CD4-positive, alpha-beta T cell treated with Interleukin-17A for 4 hours (primary cell): ENCODE data around the gene NFAT5.
"Not testable (repeated sequence)": the region's sequence is repeated elsewhere in the genome, so short reads cannot be mapped to it uniquely, and the experiment has no call there.

ENCODE experiments used
- DNase-seq: peaks from one replicate; pipeline ENCODE4 v3.0.0-alpha.2; 2020; ENCODE audit warnings: mixed read lengths

NFAT5 gene

DNA sequence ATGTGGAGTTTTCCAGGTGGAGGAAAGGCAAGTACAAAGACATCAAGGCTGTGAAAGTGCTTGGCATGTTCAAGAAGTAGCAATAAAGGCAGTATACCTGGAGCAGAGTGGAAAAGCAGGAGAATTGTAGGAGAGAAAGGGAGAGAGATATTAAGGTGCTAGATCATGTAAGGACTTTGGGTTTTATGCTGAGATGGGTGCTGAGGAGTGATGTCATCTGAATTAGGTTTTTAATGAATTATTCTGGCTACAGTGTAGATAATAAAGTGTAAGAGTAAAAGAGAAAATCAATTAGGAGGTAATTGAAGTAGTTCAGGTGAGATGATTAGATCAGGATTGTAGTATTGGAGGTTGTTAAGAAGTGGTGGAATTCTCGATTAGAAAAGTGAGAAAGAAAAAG is 34.0 kb downstream of the NFAT5 start:
- no peak for DNase-seq

DNA sequence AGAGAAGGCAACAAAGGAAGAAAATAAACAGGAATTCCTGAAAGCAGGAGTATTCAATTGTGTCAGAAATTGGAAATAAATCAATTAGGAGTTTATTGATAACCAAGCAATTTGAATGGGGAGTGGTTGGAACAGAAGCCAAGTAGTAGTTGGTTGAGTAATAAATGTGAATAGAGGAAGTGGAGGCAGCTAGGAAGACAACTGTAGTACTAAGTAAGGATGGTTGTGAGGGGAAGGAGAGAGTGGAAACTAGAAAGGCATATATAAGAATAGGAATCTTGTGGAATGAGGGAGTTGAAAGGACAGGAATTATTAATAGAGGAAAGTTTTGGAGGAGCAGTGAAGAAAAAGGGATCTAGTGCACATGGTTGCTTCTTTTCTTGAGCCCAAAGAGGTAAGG is 34.4 kb downstream of the NFAT5 start:
- no peak for DNase-seq

DNA sequence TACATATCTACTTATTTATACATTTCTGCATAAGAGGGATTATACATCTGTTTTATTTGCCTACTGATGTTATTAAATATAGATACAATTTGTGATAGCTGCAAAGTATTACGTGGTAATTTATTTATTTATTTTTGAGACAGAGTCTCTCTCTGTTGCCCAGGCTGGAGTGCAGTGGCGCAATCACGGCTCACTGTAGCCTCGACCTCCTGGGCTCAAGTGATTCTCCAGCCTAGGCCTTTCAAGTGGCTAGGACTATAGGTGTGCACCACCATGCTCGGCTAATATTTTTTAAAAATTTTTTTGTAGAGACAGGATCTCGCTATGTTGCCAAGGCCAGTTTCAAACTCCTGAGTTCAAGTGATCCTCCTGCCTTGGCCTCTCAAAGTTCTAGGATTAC is 35.5 kb downstream of the NFAT5 start:
- no peak for DNase-seq

DNA sequence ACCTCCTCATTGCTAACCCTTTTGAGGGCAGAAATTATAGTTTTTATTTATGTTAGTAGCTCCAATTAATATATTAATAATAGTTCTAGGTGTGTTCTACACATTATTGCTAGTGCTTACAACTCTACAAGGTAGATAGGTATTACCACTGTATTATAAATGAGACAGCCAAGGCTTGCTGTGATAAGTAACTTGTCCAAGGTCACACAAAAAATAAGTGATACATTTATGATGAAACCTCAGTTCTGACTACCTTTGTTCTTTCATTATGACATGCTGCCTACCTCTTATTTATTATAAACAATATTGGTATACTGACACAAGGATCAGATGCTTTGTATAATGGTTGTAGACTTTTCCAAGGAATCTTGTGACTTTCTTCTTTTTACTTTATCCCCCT is 41.2 kb downstream of the NFAT5 start:
- no peak for DNase-seq

DNA sequence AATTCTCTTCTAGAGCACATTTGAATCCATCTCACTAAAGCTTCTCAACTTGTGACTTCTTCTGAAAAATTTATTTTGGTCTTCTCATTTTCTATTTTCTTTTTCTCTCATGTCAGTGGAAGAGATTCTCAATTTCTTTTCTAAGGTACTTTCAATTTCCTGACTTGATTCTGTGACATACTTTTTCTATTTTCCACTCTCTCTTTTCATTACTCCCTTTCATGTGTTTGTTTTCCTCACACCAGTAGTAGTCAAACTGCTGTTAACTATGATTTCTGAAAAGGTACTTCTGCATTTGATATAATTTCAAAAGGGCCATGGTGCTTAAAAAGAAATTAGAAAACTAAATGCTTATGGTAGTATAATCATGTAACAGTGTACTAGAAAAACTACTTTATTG is 41.9 kb downstream of the NFAT5 start:
- no peak for DNase-seq

DNA sequence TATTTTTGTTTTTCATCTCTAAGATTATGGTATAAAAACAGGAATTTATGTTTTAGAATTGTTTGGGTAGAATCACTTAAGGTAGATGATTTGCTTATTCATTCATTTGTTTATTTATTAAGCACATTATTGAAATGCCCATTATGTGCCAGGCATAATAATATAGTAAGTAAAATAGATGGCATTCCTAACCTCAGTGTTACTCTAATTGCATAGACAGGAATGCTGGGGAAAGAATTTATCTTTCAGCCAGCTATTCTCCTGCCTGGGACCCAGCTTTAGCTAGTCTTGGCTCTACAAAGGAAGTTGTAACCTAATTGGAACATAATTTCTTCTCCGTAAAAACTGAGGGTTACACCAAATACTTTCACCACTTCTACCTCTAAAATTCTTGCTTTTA is 44.6 kb downstream of the NFAT5 start:
- no peak for DNase-seq

DNA sequence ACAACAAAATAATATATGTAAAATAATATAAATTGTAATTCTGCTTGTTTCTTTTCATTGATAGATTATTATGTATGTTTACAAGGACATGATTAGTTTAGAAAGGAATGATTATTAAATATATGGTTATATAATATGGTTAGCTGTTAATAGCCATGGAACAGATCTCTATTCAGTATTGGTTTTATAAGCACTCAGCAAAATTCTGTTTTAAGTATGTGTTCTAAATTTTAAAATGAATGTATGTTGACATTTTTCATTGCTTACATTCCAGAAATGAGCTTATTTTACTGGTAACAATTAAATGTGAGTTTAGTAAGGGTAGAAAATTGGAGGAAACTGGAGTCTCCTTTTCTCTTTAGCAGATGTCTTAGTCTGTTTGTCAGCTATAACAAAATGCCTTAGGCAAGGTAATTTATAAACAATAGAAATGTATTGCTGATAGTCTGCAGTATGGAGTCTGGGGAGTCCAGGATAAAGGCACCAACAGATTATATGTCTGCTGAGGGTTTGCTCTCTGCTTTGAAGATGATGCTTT is 45.4 kb downstream of the NFAT5 start:
- no peak for DNase-seq

DNA sequence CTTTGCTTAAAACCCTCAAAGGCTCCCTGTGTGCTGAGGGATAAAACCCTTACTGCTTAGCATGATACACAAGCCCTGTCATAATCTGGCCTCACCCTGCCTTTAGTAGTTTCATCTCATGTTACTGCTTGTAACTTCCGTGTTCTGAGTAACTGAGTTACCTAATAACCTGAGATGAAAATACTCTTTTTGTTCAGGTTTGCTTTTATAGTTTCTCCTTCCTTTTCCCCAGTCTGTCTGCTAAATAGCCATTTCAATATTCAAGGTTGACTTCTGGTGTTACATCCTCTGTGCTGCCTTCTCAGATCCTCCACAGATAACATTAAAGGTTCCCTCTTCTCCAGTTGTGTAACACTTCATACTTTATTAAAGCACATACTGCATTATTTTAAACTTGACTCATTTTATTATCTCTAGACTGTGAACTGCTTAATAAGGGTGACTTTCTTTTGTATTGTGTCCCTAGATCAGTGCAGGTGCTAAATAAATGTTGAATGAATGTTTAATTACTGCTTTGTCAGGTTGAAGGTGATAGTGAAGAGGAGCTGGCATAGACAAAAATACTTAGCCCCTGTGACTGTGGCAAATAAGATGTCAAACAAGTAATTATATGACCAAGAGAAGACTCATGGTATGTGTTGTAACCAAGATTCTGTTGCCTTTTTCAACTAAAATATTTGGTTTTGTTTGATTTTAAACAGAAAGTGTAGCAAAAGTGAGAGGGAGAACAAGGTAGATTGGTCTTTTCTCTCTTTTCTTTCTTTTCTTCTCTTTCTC is 47.8 kb downstream of the NFAT5 start:
- no peak for DNase-seq

DNA sequence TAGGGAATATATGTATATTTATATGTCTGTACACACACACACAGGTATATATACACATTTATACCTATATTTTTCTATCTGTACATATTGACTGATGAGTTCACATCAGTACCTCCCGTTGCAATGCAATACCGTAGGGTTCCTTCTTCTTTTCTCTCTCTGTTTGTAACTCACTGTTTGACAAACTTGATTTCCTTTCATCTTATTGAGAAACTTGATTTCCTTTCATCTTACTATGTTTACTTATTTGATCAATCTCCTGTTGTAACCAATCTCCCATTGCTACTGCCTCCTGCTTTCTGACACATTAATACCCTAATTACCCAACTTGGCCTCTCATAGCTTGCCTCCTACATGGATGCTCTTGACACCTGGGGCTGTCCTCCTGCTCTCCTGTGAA is 49.8 kb downstream of the NFAT5 start:
- no peak for DNase-seq

DNA sequence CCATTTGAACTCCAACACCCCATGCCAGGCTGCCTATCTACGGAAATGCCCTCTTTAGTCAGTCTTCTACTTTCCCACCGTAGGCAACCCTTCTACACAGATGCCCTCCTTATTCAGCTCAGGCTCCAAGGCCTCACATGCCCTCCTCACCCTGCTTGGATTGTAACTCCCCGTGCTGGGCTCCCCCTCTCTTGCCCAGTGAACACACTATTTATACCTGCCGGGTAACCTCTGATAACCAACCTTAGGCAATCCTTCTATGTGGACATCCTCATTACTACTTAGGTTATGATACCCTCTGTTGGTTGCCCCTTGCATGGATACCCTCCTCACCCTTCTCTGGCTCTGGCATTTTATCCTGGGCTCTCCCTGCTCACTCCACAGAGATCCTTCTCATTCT is 50.3 kb downstream of the NFAT5 start:
- no peak for DNase-seq

DNA sequence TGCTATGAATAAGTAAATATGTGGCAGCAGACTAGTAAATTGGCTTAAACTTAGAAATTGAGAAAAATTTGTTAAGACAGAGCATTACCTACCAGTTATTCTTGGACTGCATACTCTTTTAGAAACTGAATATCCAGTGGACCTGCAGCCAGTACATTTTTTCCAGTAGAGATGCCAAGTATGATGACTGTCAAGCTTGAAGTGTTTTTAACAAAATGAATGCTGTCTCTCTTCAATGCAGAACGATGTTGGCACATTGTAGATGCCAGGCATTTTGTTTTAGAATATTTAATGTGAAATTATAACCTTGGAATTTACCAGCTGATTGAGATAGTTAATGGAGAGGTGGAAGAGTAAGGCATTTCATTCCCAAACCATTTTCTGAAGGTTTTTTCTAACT is 52.5 kb downstream of the NFAT5 start:
- no peak for DNase-seq

DNA sequence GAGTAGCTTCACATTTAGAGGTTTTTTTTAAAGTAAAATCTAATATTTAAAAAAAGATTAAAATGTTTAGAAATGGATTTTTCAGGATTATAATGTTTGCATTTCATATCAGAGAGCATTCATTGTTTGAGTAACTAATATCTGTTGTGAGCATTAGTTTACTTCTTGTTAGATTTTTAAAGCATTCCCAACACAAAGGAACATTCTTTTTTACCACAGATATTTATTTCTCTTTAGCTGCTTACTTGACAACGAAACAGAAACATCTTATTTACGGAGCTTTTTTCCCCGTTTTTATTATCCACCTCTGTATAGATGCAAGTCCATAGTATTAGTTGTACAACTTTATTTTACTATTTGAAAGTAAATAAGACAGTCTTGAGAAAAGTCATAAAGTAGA is 53.0 kb downstream of the NFAT5 start:
- DNase-seq, result no peak

DNA sequence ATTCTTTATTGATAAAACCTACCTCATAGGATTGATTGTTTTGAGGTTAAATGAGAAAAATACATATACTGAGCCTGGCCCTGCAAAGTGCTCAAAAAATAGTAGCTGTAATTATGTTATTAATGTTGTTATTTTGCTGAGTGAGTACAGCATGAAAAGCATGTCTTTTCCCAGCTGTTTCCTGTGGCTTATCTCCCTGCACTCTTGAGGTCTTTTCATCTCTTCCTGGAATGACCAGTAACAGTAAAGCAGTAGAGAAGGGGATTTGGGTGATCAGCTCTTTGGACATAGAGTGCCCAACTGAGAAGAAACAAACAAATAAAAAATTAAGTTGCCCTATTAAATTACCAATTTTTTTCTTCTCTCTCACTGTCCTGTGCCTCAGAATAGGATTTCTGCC is 53.7 kb downstream of the NFAT5 start:
- no peak for DNase-seq

DNA sequence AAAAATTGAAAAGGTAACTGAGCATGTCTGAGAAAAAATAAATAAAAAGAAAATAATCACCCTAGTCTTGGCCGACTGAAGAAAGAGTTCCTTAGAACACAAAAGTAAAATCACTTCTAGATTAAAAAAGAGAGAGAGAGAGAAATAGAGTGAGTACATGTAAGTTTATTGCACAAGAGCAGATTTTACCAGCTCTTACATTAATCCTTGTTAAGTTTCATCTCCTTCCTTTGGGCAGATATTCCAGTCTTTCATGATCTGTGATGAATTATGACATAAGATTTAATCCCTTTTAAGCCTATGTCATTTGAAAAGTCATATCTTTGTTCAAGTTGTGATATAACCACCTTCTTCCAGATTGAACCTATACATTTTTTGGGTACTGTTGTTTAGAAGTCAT is 54.8 kb downstream of the NFAT5 start:
- no peak for DNase-seq

DNA sequence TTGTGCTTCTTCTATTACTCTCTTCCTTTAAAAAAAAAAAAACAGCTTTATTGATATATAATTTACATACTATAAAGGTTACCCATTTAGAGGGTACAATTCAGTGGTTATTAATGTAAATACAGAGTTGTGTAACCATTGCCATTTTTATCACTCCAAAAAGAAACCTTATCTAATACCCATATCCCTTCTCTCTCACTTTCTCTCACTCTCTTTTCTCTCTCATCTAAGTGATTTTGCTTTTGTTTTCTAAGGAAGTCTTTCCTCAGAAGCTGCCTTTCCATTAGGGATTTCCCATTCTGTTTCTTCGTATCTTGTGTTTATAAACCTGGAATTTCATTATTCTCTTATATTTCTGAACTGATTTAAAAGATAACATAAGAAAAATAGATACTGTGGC is 55.5 kb downstream of the NFAT5 start:
- DNase-seq, result no peak

DNA sequence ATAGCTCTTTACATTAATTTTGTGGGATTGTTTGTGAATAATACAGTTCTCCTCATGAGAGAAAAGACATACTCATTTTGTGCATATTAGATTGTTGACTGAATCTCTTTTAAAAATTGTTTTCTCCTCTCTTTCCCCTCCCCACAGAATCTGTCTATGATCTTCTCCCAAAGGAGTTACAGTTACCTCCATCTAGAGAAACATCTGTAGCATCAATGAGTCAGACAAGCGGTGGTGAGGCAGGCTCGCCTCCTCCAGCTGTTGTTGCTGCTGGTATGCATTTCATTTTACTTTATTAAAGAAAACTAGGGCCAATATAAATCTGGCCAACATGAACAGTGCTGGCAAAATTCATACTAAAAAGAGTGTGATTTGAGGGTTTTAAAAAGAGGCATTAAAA is 60.5 kb downstream of the NFAT5 start:
- no peak for DNase-seq

DNA sequence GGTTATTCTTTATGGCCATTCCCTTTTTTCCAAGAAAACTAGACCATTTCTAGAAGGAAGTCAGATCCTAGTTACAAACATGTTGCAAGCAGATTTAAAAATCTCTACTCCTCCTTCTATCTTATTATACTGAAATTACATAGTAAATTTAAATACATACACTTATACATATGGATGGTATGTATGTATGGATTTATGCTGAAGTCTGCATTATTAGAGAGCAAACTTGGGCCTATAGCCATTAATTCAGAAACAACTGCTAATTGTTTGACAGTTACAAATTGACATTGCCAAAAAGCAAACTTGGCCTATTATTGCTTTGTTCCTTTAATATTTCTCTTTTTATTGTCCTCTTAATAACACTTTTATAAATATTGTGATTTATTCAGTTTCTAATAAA is 67.1 kb downstream of the NFAT5 start:
- DNase-seq, result no peak

DNA sequence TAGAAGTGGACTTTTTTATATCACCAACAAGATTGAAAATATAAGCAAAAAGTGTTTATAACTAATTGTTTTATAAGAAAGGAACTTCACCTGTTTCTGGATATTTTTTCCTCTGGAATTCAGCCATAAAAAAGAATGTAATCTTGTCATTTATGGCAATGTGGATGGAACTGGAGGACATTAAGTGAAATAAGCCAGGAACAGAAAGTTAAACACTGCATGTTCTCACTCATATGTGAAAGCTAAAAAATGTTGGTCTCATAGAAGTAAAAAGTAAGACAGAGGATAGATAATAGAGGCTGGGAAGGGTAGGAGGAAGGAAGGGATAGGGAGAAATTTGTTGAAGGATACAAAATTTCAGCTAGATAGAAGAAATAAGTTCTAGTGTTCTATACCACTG is 67.6 kb downstream of the NFAT5 start:
- no peak for DNase-seq

DNA sequence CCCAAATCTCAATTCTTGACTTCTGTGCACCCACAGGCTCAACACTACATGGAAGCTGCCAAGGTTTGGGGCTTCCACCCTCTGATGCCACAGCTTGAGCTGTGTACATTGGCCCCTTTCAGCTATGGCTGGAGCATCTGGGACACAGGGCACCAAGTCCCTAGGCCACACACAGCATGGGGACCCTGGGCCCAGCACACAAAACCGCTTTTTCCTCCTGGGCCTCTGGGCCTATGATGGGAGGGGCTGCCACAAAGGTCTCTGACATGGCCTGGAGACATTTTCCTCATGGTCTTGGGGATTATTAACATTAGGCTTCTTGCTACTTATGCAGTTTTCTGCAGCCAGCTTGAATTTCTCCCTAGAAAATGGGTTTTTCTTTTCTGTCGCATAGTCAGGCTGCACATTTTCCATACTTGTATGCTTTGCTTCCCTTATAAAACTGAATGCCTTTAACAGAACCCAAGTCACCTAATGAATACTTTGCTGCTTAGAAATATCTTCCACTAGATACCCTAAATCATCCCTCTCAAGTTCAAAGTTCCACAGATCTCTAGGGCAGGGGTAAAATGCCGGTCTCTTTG is 70.9 kb downstream of the NFAT5 start:
- DNase-seq, result not testable (repeated sequence)

DNA sequence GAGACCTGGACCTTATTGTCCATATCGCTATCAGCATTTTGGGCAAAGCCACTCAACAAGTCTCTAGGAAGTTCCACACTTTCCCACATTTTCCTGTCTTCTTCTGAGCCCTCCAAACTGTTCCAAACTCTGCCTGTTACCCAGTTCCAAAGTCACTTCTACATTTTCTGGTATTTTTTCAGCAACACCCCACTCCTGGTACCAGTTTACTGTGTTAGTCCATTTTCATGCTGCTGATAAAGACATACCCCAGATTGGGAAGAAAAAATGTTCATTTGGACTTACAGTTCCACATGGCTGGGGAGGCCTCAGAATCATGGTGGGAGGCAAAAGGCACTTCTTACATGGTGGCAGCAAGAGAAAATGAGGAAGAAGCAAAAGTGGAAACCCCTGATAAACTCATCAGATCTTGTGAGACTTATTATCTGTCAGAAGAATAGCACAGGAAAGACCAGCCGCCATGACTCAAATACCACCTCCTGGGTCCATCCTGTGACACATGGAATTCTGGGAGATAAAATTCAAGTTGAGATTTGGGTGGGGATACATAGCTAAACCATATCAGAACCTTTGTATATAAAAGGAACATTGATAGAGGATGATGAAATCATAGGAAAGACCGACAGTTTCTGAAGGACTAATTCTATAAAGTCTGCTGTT is 71.6 kb downstream of the NFAT5 start:
- not testable (repeated sequence) for DNase-seq

DNA sequence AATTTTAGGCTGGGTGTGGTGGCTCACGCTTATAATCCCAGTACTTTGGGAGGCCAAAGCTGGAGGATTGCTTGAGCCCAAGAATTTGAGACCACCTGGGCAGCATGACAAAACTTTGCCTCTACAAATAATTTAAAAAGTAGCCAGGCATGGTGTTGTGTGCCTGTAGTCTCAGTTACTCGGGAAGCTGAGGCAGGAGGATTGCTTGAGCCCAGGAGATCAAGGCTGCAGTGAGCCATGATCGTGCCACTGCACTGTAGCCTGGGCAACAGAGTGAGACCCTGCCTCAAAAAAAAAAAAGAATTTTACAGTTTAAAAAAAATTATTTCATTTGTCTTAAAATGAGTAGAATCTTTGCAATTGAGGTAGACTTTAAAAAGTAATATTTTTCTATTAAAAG is 78.2 kb downstream of the NFAT5 start:
- not testable (repeated sequence) for DNase-seq

DNA sequence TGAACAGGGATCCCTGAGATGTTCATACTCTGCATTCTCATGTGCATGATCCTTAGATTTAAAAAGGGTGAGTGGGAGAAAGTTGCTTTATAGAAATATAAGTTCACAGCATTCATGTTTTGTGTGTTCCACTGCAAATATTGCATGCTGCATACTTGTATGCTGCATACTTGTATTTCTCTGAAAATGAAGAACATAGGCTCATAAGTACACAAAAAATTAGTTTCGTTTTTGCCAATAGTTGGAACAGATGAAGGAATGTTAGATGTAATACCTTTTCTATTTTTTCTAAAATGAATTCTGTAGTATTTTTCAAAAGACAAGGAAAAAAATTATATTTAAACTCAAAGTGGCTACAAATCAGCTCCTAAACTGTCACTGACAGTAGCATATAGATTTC is 79.0 kb downstream of the NFAT5 start:
- no peak for DNase-seq

DNA sequence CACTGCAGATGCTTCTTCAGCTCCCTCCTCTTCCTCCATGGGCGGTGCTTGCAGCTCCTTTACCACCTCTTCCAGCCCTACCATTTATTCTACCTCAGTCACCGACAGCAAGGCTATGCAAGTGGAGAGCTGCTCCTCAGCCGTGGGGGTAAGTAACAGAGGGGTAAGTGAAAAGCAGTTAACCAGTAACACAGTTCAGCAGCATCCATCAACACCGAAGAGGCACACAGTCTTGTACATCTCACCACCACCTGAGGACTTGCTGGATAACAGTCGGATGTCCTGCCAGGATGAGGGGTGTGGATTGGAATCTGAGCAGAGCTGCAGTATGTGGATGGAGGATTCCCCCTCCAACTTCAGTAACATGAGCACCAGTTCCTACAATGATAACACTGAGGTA is 81.3 kb downstream of the NFAT5 start:
- DNase-seq, result no peak

DNA sequence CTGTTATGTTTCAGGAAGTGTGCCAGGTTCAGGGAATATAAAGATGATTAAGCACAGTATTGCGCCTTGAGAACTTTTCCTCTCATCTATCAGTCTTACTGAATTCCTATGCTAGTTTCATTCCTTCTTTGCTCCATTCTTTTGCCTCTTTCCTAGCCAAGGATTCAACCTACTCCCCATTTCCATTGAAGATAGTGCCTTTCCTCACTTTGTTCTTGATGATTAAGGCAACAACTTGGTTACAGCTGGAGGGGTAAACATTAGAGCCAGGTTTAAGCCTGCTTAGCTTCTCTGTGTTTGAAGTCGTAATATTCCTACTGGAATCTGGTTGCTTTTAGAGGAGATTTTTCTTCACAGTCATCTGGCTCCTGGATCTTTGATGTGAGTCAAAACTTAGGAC is 85.5 kb downstream of the NFAT5 start:
- no peak for DNase-seq
